KMS-11 (cell line): ENCODE data around the gene RIPOR1.
A peak's percentile ranks its signal among the peaks of the same experiment; 100 is the strongest.
"Not testable (repeated sequence)": the region's sequence is repeated elsewhere in the genome, so short reads cannot be mapped to it uniquely, and the experiment has no call there.

Experiments used
- H2AFZ ChIP-seq: fragments of 200-600 bp; sonication (generic); 2 replicates; pipeline ENCODE4 v1.6.1; 2016; ENCODE audit warnings: antibody characterized with exemption, mixed run types, low read depth
- H3K27ac ChIP-seq: fragments of 200-600 bp; sonication (generic); 2 replicates; pipeline ENCODE4 v1.6.1; 2016; ENCODE audit warnings: mild to moderate bottlenecking, mixed run types
- H3K27me3 ChIP-seq: fragments of 200-600 bp; sonication (generic); 2 replicates; pipeline ENCODE4 v1.6.1; 2017; ENCODE audit warnings: mild to moderate bottlenecking, low read depth, mixed run types, moderate library complexity; ENCODE audit not compliant: insufficient read depth
- H3K36me3 ChIP-seq: fragments of 200-600 bp; sonication (generic); 2 replicates; pipeline ENCODE4 v1.6.1; 2017; ENCODE audit warnings: mild to moderate bottlenecking, mixed run types; ENCODE audit not compliant: insufficient read depth
- H3K4me1 ChIP-seq: fragments of 200-600 bp; sonication (generic); 2 replicates; pipeline ENCODE4 v1.6.1; 2016; ENCODE audit warnings: mild to moderate bottlenecking, low read depth, mixed run types; ENCODE audit not compliant: poor library complexity, severe bottlenecking
- H3K4me2 ChIP-seq: fragments of 200-600 bp; sonication (generic); 2 replicates; pipeline ENCODE4 v1.7.0; 2016; ENCODE audit warnings: mild to moderate bottlenecking, mixed run types
- H3K4me3 ChIP-seq: fragments of 200-600 bp; sonication (generic); IDR thresholded peaks from 2 replicates; pipeline ENCODE4 v1.6.1; 2017; ENCODE audit warnings: low read depth, low read length, mixed read lengths; ENCODE audit not compliant: insufficient read depth
- H3K79me2 ChIP-seq: fragments of 200-600 bp; sonication (generic); 2 replicates; pipeline ENCODE4 v1.6.1; 2016; ENCODE audit warnings: low read depth, mixed run types; ENCODE audit not compliant: insufficient read depth
- H3K9ac ChIP-seq: fragments of 200-600 bp; sonication (generic); 2 replicates; pipeline ENCODE4 v1.6.1; 2016; ENCODE audit warnings: mild to moderate bottlenecking, mixed run types
- H4K20me1 ChIP-seq: fragments of 200-600 bp; sonication (generic); 2 replicates; pipeline ENCODE4 v1.6.1; 2016; ENCODE audit warnings: mild to moderate bottlenecking, mixed run types; ENCODE audit not compliant: insufficient read depth
- CTCF ChIP-seq: fragments of 200-600 bp; sonication (generic); conservative IDR thresholded peaks from 2 replicates; pipeline ENCODE4 v1.6.1; 2017; ENCODE audit warnings: low read depth, mild to moderate bottlenecking, antibody characterized with exemption, low read length, moderate library complexity, mixed read lengths

RIPOR1 gene

GRCh38 chr16:67529582-67530012 lies 968 bp downstream of the RIPOR1 start:
- no peak for TF ChIP-seq CTCF
- H3K79me2 ChIP-seq = no peaks in the 10 kb centered on the region
- H3K27ac ChIP-seq = no peak overlapping the region
- H2AFZ ChIP-seq = peak overlapping the region; percentile 85
- H3K4me1 ChIP-seq = peaks cover 18% of the 10 kb centered on the region
- peak overlapping the region; percentile 52; the same call in 1 of the 2 replicates for H3K9ac ChIP-seq
- H3K27me3 ChIP-seq = no peaks in the 10 kb centered on the region
- no peak overlapping the region for H3K4me3 ChIP-seq
- no peaks in the 10 kb centered on the region for H3K36me3 ChIP-seq
- peak overlapping the region; percentile 97 for H3K4me2 ChIP-seq
- H4K20me1 ChIP-seq = no peaks in the 10 kb centered on the region

DNA sequence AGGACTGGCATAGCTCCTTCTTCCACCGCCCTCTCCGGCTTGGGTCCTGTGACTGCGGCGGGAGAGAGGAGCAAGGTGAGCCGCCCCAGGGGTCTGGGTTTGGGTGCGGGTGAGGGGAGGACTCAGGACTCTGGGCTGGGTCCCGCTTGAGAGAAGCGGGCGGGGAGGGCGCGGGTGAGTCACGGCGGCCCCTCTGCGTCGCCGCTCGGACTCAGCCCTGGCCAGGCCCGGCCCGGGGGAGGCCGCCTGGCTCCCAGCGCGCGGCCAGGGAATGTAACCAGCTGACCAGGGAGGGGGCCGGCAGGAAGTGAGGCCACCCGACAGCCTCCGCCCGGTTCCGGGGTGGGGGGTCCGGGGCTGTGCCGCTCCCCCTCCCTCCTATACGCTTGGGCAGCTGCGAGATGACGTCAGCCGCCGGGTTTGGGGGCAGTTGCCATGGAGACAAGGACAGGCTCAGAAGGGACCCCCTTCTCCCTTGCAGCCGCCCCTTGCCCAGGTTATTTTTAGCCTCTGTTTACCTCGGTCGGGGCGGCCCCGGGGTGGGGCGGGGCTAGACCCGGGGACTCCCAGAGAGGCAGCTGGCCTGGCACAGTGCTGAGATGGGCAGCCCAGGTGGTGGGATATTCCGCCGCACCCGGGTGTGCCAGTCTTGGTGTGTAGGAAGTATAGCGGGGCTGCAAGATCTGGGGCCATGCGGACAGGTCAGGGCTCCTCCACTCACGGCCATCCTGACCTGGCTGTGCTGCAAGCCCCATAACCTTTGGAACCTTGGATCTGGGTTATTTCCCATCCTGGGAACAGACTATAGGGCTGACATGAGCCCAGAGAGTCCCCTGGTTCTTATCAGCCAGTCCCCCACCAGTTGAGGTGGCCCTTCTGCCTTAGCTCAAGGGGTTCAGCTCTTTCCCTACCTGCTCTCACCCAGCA lies 1.6 kb downstream of the RIPOR1 start:
- no peaks in the 10 kb centered on the region for H3K36me3 ChIP-seq
- no peaks in the 10 kb centered on the region for H3K79me2 ChIP-seq
- peak overlapping the region; percentile 97 for H3K4me2 ChIP-seq
- no peaks in the 10 kb centered on the region for H3K27me3 ChIP-seq
- H3K4me3 ChIP-seq = no peak overlapping the region
- peaks cover 18% of the 10 kb centered on the region for H3K4me1 ChIP-seq
- no peak for TF ChIP-seq CTCF
- H3K27ac ChIP-seq = no peak overlapping the region
- H2AFZ ChIP-seq = peak overlapping the region; percentile 85; the same call in 1 of the 2 replicates
- peak overlapping the region; percentile 52; the same call in 1 of the 2 replicates for H3K9ac ChIP-seq
- no peaks in the 10 kb centered on the region for H4K20me1 ChIP-seq

DNA sequence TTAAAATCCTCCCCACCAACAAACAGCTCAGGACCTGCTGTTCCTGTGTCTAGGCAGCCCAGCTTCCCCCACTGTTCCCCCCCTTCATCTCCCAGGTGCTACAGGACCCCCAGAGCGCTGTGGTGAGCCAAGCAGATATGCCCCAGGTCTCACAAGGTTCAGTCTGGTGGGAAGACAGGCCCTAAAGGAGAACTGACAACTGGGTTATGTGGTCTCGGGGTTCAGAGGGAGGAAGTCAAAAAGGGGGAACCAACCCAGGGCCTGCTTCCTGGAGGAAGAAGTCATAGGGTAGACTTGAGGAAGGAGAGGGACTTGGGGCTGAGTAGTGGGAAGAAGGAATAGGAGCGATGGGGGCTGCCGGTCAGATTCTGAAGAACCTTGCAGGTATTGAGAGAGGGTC lies 2.6 kb downstream of the RIPOR1 start:
- no peaks in the 10 kb centered on the region for H3K36me3 ChIP-seq
- H3K79me2 ChIP-seq = no peaks in the 10 kb centered on the region
- no peak overlapping the region for H3K4me3 ChIP-seq
- peaks cover 18% of the 10 kb centered on the region for H3K4me1 ChIP-seq
- H3K27ac ChIP-seq = no peak overlapping the region
- no peak for TF ChIP-seq CTCF
- H3K9ac ChIP-seq = no peak overlapping the region
- H3K27me3 ChIP-seq = no peaks in the 10 kb centered on the region
- no peaks in the 10 kb centered on the region for H4K20me1 ChIP-seq
- H2AFZ ChIP-seq = no peak overlapping the region
- peak overlapping the region; percentile 97; the same call in 1 of the 2 replicates for H3K4me2 ChIP-seq

DNA sequence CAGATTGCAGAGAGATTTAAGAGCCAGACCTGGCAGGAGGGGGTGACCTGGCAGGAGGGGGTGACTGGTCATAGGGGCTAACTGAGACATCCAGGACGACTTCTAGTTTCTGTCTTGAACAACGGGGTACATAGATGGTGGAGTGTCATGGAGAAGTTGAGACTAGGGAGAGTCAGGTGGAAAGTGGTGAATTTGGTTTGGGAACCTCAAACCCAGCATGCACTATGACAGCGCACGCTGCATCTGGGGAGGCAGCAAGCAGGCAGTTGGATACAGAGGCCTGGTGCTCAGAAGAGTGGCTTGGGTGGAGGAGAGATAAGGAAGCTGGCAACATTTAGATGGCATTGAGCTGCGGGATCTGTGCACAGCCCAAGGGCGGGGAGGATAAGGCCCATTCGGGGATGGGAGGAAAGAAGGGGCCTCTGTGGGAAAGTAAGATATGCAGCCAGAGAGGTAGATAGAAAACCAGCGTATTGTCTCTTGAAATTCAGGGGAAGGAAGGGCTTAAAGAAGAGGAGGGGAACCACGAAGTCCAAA lies 4.5 kb downstream of the RIPOR1 start:
- Histone ChIP-seq H3K4me1 (peaks cover 18% of the 10 kb centered on the region), H3K4me3 (no peak overlapping the region), H3K36me3 (no peaks in the 10 kb centered on the region), H3K4me2 (no peak overlapping the region), H3K27ac (no peak overlapping the region), H3K27me3 (no peaks in the 10 kb centered on the region), H3K9ac (no peak overlapping the region), H4K20me1 (no peaks in the 10 kb centered on the region), H2AFZ (no peak overlapping the region), H3K79me2 (no peaks in the 10 kb centered on the region)
- TF ChIP-seq CTCF = no peak

GRCh38 chr16:67533987-67534386 lies 5.4 kb downstream of the RIPOR1 start:
- H2AFZ ChIP-seq, H3K4me2 ChIP-seq, H3K79me2 ChIP-seq, H3K36me3 ChIP-seq, H3K27me3 ChIP-seq, H3K27ac ChIP-seq, H4K20me1 ChIP-seq, H3K9ac ChIP-seq, H3K4me3 ChIP-seq: not testable (repeated sequence)
- H3K4me1 ChIP-seq = peaks cover 18% of the 10 kb centered on the region
